Measurements from ENCODE around the gene CARM1. TPM values are rescaled to one million over a fixed set of nuclear protein-coding genes. Genes with fewer than 3 reads are reported as not detected.

CARM1 gene
- polyA plus RNA-seq, 1 donor from 2014 or later, result 22.3 TPM

GRCh38 chr19:10899151-10899653 lies 27.8 kb downstream of the CARM1 start:
- Histone ChIP-seq H4K20me1 (ENCODE audit: insufficient read depth) (no peaks in the 10 kb centered on the region), H3K4me2 (ENCODE audit: low read length) (no peak overlapping the region), H3K27ac (ENCODE audit: low read length) (no peak overlapping the region), H3F3A (ENCODE audit: insufficient read depth, low read length, poor library complexity, severe bottlenecking) (no peaks in the 10 kb centered on the region), H3K9ac (ENCODE audit: low read length) (no peak overlapping the region), H3K9me3 (ENCODE audit: low read length) (no peaks in the 10 kb centered on the region), H2AFZ (ENCODE audit: low read depth, low read length) (no peak overlapping the region), H3K9me2 (ENCODE audit: insufficient read depth, low read length) (no peaks in the 10 kb centered on the region), H3K4me3 (ENCODE audit: low read length) (no peak overlapping the region), H3K27me3 (ENCODE audit: insufficient read depth, low read depth, low read length) (no peaks in the 10 kb centered on the region), H3K36me3 (ENCODE audit: insufficient read depth, low read length) (no peaks in the 10 kb centered on the region), H3K79me2 (replicated peaks; ENCODE audit: insufficient read depth, low read length) (peaks cover 14% of the 10 kb centered on the region)
- no peak for TF ChIP-seq REST (IDR thresholded peaks at IDR 0.05; ENCODE audit: borderline replicate concordance)
- no peak for TF ChIP-seq TAF1 (IDR thresholded peaks at IDR 0.05; ENCODE audit: low read depth)
- no peak for TF ChIP-seq SMC3 (conservative IDR thresholded peaks at IDR 0.05; ENCODE audit: poor library complexity)
- TF ChIP-seq EZH2 (IDR thresholded peaks at IDR 0.05; ENCODE audit: borderline replicate concordance, insufficient read depth, low read length, poor library complexity, severe bottlenecking), result no peak
- TF ChIP-seq POLR2AphosphoS5 (IDR thresholded peaks at IDR 0.05), result no peak
- TF ChIP-seq RAD21 (conservative IDR thresholded peaks at IDR 0.05), result no peak
- no peak for TF ChIP-seq MXI1 (conservative IDR thresholded peaks at IDR 0.05; ENCODE audit: poor library complexity, severe bottlenecking)

GRCh38 chr19:10907925-10908324 lies 36.6 kb downstream of the CARM1 start:
- H3K4me2 ChIP-seq (ENCODE audit: low read length), result no peak overlapping the region
- H3K36me3 ChIP-seq (ENCODE audit: insufficient read depth, low read length), result no peaks in the 10 kb centered on the region
- no peak overlapping the region for H3K9ac ChIP-seq (ENCODE audit: low read length)
- no peaks in the 10 kb centered on the region for H3F3A ChIP-seq (ENCODE audit: insufficient read depth, low read length, poor library complexity, severe bottlenecking)
- H3K4me3 ChIP-seq (ENCODE audit: low read length), result no peak overlapping the region
- H3K27ac ChIP-seq (ENCODE audit: low read length), result no peak overlapping the region
- no peaks in the 10 kb centered on the region for H3K27me3 ChIP-seq (ENCODE audit: insufficient read depth, low read depth, low read length)
- peaks cover 6% of the 10 kb centered on the region for H3K79me2 ChIP-seq (replicated peaks; ENCODE audit: insufficient read depth, low read length)
- no peaks in the 10 kb centered on the region for H3K9me3 ChIP-seq (ENCODE audit: low read length)
- no peaks in the 10 kb centered on the region for H4K20me1 ChIP-seq (ENCODE audit: insufficient read depth)
- H3K9me2 ChIP-seq (ENCODE audit: insufficient read depth, low read length), result no peaks in the 10 kb centered on the region
- TF ChIP-seq RAD21 (conservative IDR thresholded peaks at IDR 0.05), result no peak
- no peak overlapping the region for H2AFZ ChIP-seq (ENCODE audit: low read depth, low read length)

- H3K79me2 ChIP-seq (replicated peaks; ENCODE audit: insufficient read depth, low read length), result peaks cover 6% of the 10 kb centered on the region
- no peak overlapping the region for H3K4me3 ChIP-seq (ENCODE audit: low read length)
- no peaks in the 10 kb centered on the region for H3K9me3 ChIP-seq (ENCODE audit: low read length)
- no peak overlapping the region for H3K9ac ChIP-seq (ENCODE audit: low read length)
- no peaks in the 10 kb centered on the region for H3K36me3 ChIP-seq (ENCODE audit: insufficient read depth, low read length)
- no peak overlapping the region for H3K27ac ChIP-seq (ENCODE audit: low read length)
- no peaks in the 10 kb centered on the region for H3K9me2 ChIP-seq (ENCODE audit: insufficient read depth, low read length)
- no peaks in the 10 kb centered on the region for H4K20me1 ChIP-seq (ENCODE audit: insufficient read depth)
- H3K27me3 ChIP-seq (ENCODE audit: insufficient read depth, low read depth, low read length), result no peaks in the 10 kb centered on the region
- H2AFZ ChIP-seq (ENCODE audit: low read depth, low read length), result no peak overlapping the region
- no peaks in the 10 kb centered on the region for H3F3A ChIP-seq (ENCODE audit: insufficient read depth, low read length, poor library complexity, severe bottlenecking)
- TF ChIP-seq POLR2AphosphoS5 (IDR thresholded peaks at IDR 0.05), result no peak
- no peak for TF ChIP-seq RAD21 (conservative IDR thresholded peaks at IDR 0.05)
- no peak for TF ChIP-seq EP300 (conservative IDR thresholded peaks at IDR 0.05; ENCODE audit: poor library complexity, severe bottlenecking)
- TF ChIP-seq CTCF (IDR thresholded peaks at IDR 0.05; ENCODE audit: poor library complexity, severe bottlenecking), result no peak
- no peak for TF ChIP-seq REST (IDR thresholded peaks at IDR 0.05; ENCODE audit: borderline replicate concordance)
- no peak for TF ChIP-seq SMC3 (conservative IDR thresholded peaks at IDR 0.05; ENCODE audit: poor library complexity)
- TF ChIP-seq TAF1 (IDR thresholded peaks at IDR 0.05; ENCODE audit: low read depth), result no peak
- no peak for TF ChIP-seq EZH2 (IDR thresholded peaks at IDR 0.05; ENCODE audit: borderline replicate concordance, insufficient read depth, low read length, poor library complexity, severe bottlenecking)
- TF ChIP-seq MXI1 (conservative IDR thresholded peaks at IDR 0.05; ENCODE audit: poor library complexity, severe bottlenecking), result no peak
- H3K4me2 ChIP-seq (ENCODE audit: low read length), result no peak overlapping the region
These were observed 37.1 kb downstream of the CARM1 start for GRCh38 chr19:10908380-10908960.

Data from neural cell (in vitro differentiated cells).